RWPE2 (cell line): Measurements from ENCODE around the gene ZNF483.

Experiments used
- ATAC-seq: fragments of 200-7000 bp; cut with Tn5 transposase; 3 replicates; pipeline ENCODE4 v1.9.1; 2021; ENCODE audit warnings: low read depth
- DNase-seq: peaks from one replicate; pipeline ENCODE4 v3.0.0-alpha.2; 2020; ENCODE audit warnings: low spot score
- H3K27ac ChIP-seq: fragments of 450-650 bp; 2 replicates; pipeline ENCODE4 v1.5.1; 2017; ENCODE audit warnings: mild to moderate bottlenecking; ENCODE audit not compliant: poor library complexity, severe bottlenecking
- H3K27me3 ChIP-seq: fragments of 250-450 bp; sonication (Bioruptor Pico); 2 replicates; pipeline ENCODE4 v1.5.1; 2021; ENCODE audit warnings: mild to moderate bottlenecking, moderate library complexity; ENCODE audit not compliant: insufficient read depth, poor library complexity, severe bottlenecking
- H3K36me3 ChIP-seq: fragments of 250-450 bp; sonication (Bioruptor Pico); 2 replicates; pipeline ENCODE4 v1.5.1; 2020; ENCODE audit warnings: low read depth, mild to moderate bottlenecking, moderate library complexity
- H3K4me1 ChIP-seq: fragments of 250-450 bp; sonication (Bioruptor Pico); 2 replicates; pipeline ENCODE4 v1.5.1; 2021; ENCODE audit warnings: mild to moderate bottlenecking, moderate library complexity; ENCODE audit not compliant: insufficient read depth, poor library complexity, severe bottlenecking
- H3K4me3 ChIP-seq: fragments of 250-450 bp; sonication (Bioruptor Pico); 2 replicates; pipeline ENCODE4 v1.5.1; 2021; ENCODE audit warnings: mild to moderate bottlenecking, moderate library complexity; ENCODE audit not compliant: severe bottlenecking
- H3K9me3 ChIP-seq: fragments of 250-450 bp; sonication (Bioruptor Pico); 2 replicates; pipeline ENCODE4 v1.5.1; 2021; ENCODE audit warnings: mild to moderate bottlenecking, moderate library complexity; ENCODE audit not compliant: severe bottlenecking
- CTCF ChIP-seq: fragments of 450-650 bp; IDR thresholded peaks from one replicate; pipeline ENCODE4 v1.5.1; 2017; ENCODE audit warnings: mild to moderate bottlenecking, moderate library complexity; ENCODE audit not compliant: poor library complexity, severe bottlenecking

The ZNF483 gene

GRCh38 chr9:111516061-111516465 is 8.9 kb upstream of the ZNF483 start:
- Histone ChIP-seq H3K36me3 (no peaks in the 10 kb centered on the region), H3K4me3 (no peak overlapping the region), H3K9me3 (no peaks in the 10 kb centered on the region), H3K27ac (no peak overlapping the region), H3K27me3 (no peaks in the 10 kb centered on the region), H3K4me1 (no peaks in the 10 kb centered on the region)
- no peak for TF ChIP-seq CTCF
- no peak for ATAC-seq
- DNase-seq, result no peak

DNA sequence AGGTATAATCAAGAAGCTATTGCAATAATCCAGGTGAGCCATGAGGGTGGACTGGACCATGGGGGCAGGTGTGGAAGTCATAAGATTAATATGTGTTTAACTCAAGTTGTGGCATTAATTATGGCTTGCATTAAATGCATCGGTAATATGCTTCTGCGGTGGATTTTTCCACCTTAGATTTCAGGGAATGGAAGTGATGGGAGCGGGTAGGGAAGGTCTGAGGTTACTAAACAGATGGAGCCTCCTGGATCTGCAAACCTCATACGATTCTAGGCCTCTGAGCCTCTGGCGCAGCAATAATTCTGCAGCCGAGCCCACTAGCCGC is 286 bp upstream of the ZNF483 start:
- Histone ChIP-seq H3K27ac (no peak overlapping the region), H3K36me3 (peaks cover 9% of the 10 kb centered on the region; the same call in 1 of the 2 replicates), H3K9me3 (no peaks in the 10 kb centered on the region), H3K27me3 (no peaks in the 10 kb centered on the region), H3K4me1 (peaks cover 3% of the 10 kb centered on the region), H3K4me3 (peak overlapping the region; percentile 53)
- DNase-seq (no peak), ATAC-seq (no peak)
- TF ChIP-seq CTCF, result no peak

GRCh38 chr9:111527347-111527746 is 2.4 kb downstream of the ZNF483 start:
- Histone ChIP-seq H3K27ac (no peak overlapping the region), H3K9me3 (no peaks in the 10 kb centered on the region), H3K4me3 (no peak overlapping the region), H3K36me3 (peaks cover 9% of the 10 kb centered on the region; the same call in 1 of the 2 replicates), H3K4me1 (peaks cover 3% of the 10 kb centered on the region), H3K27me3 (no peaks in the 10 kb centered on the region)
- DNase-seq (no peak), ATAC-seq (no peak)
- TF ChIP-seq CTCF, result no peak

- no peak for TF ChIP-seq CTCF
- H3K27ac ChIP-seq, result no peak overlapping the region
- no peak overlapping the region for H3K4me3 ChIP-seq
Observed at GRCh38 chr9:111529787-111530186, 4.8 kb downstream of the ZNF483 start.

GRCh38 chr9:111531716-111532115 is 6.7 kb downstream of the ZNF483 start:
- ATAC-seq, result no peak
- no peak for TF ChIP-seq CTCF
- Histone ChIP-seq H3K27me3 (no peaks in the 10 kb centered on the region), H3K36me3 (peaks cover 23% of the 10 kb centered on the region), H3K4me3 (no peak overlapping the region), H3K4me1 (no peaks in the 10 kb centered on the region), H3K27ac (no peak overlapping the region), H3K9me3 (no peaks in the 10 kb centered on the region)
- DNase-seq, result no peak

More at GRCh38 chr9:111529787-111530186, 4.8 kb downstream of the ZNF483 start:
- Histone ChIP-seq H3K4me1 (peaks cover 3% of the 10 kb centered on the region), H3K27me3 (no peaks in the 10 kb centered on the region), H3K9me3 (no peaks in the 10 kb centered on the region), H3K36me3 (peaks cover 15% of the 10 kb centered on the region)
- no peak for DNase-seq
- ATAC-seq, result no peak
